Neural cell (in vitro differentiated cells): ENCODE results near the gene PRELP. TPM values are rescaled to one million over a fixed set of nuclear protein-coding genes. Genes with fewer than 3 reads are reported as not detected.

Source experiments
- H2AFZ ChIP-seq: fragments of 200-600, 300-800 bp; sonication (generic), shearing (Covaris generic); 2 replicates; pipeline ENCODE4 v1.6.0; 2014; ENCODE audit warnings: low read depth, mild to moderate bottlenecking, antibody characterized with exemption, low read length, moderate library complexity
- H3F3A ChIP-seq: fragments of 200-600 bp; shearing (Covaris generic); 2 replicates; pipeline ENCODE4 v1.6.1; 2016; ENCODE audit warnings: mild to moderate bottlenecking, moderate library complexity, mixed read lengths, antibody characterized with exemption, low read length; ENCODE audit not compliant: insufficient read depth, poor library complexity, severe bottlenecking
- H3K27ac ChIP-seq: fragments of 200-600, 300-800 bp; sonication (generic), shearing (Covaris generic); 2 replicates; pipeline ENCODE4 v1.5.1; 2014; ENCODE audit warnings: mild to moderate bottlenecking, low read length, moderate library complexity
- H3K27me3 ChIP-seq: fragments of 300-800, 200-600 bp; sonication (generic), shearing (Covaris generic); 2 replicates; pipeline ENCODE4 v1.6.0; 2014; ENCODE audit warnings: mild to moderate bottlenecking, low read depth, low read length, moderate library complexity; ENCODE audit not compliant: insufficient read depth
- H3K36me3 ChIP-seq: fragments of 300-800, 200-600 bp; sonication (generic), shearing (Covaris generic); 2 replicates; pipeline ENCODE4 v1.5.1; 2014; ENCODE audit warnings: mild to moderate bottlenecking, antibody characterized with exemption, low read length, moderate library complexity; ENCODE audit not compliant: insufficient read depth
- H3K4me2 ChIP-seq: fragments of 300-800, 200-600 bp; sonication (generic), shearing (Covaris generic); 2 replicates; pipeline ENCODE4 v1.6.0; 2014; ENCODE audit warnings: mild to moderate bottlenecking, low read length
- H3K4me3 ChIP-seq: fragments of 300-800, 200-600 bp; sonication (generic), shearing (Covaris generic); 2 replicates; pipeline ENCODE4 v1.5.1; 2014; ENCODE audit warnings: mild to moderate bottlenecking, low read length, moderate library complexity
- H3K79me2 ChIP-seq: fragments of 200-600 bp; shearing (Covaris generic); replicated peaks from 2 replicates; pipeline ENCODE4 v1.6.0; 2014; ENCODE audit warnings: mild to moderate bottlenecking, low read length, moderate library complexity; ENCODE audit not compliant: insufficient read depth
- H3K9ac ChIP-seq: fragments of 300-800, 200-600 bp; sonication (generic), shearing (Covaris generic); 2 replicates; pipeline ENCODE4 v1.6.1; 2016; ENCODE audit warnings: mild to moderate bottlenecking, low read length, mixed read lengths
- H3K9me2 ChIP-seq: fragments of 200-600 bp; shearing (Covaris generic); 2 replicates; pipeline ENCODE4 v1.6.1; 2016; ENCODE audit warnings: mild to moderate bottlenecking, low read length, mixed read lengths; ENCODE audit not compliant: insufficient read depth
- H3K9me3 ChIP-seq: fragments of 200-600, 300-800 bp; sonication (generic), shearing (Covaris generic); 2 replicates; pipeline ENCODE4 v1.6.1; 2016; ENCODE audit warnings: mild to moderate bottlenecking, mixed run types, low read length, moderate library complexity, mixed read lengths
- H4K20me1 ChIP-seq: fragments of 200-600 bp; shearing (Covaris generic); 2 replicates; pipeline ENCODE4 v1.6.1; 2016; ENCODE audit warnings: mild to moderate bottlenecking, mixed run types; ENCODE audit not compliant: insufficient read depth
- CTCF ChIP-seq: fragments of 450-650 bp; IDR thresholded peaks from 2 replicates; pipeline ENCODE4 v1.5.1; 2014; ENCODE audit warnings: antibody characterized with exemption, mild to moderate bottlenecking, moderate library complexity; ENCODE audit not compliant: poor library complexity, severe bottlenecking
- EP300 ChIP-seq: fragments of 450-650 bp; conservative IDR thresholded peaks from 2 replicates; pipeline ENCODE4 v1.6.1; 2014; ENCODE audit warnings: antibody characterized with exemption, mild to moderate bottlenecking, moderate library complexity; ENCODE audit not compliant: poor library complexity, severe bottlenecking
- EZH2 ChIP-seq: fragments of 200-600, 300-800 bp; shearing (Covaris generic), sonication (generic); IDR thresholded peaks from 2 replicates; pipeline ENCODE4 v1.6.1; 2014; ENCODE audit warnings: antibody characterized with exemption, low read length, borderline replicate concordance, mild to moderate bottlenecking; ENCODE audit not compliant: insufficient read depth, poor library complexity, severe bottlenecking
- MXI1 ChIP-seq: fragments of 450-650 bp; conservative IDR thresholded peaks from 2 replicates; pipeline ENCODE4 v1.6.1; 2014; ENCODE audit warnings: antibody characterized with exemption, mild to moderate bottlenecking; ENCODE audit not compliant: poor library complexity, severe bottlenecking
- POLR2AphosphoS5 ChIP-seq: IDR thresholded peaks from 2 replicates; pipeline ENCODE4 v1.6.1; 2012
- RAD21 ChIP-seq: fragments of 450-650 bp; conservative IDR thresholded peaks from 2 replicates; pipeline ENCODE4 v1.6.1; 2014; ENCODE audit warnings: antibody characterized with exemption, mild to moderate bottlenecking, moderate library complexity
- REST ChIP-seq: IDR thresholded peaks from 2 replicates; pipeline ENCODE4 v1.6.1; 2012; ENCODE audit warnings: borderline replicate concordance
- SMC3 ChIP-seq: fragments of 450-650 bp; conservative IDR thresholded peaks from 2 replicates; pipeline ENCODE4 v1.6.1; 2014; ENCODE audit warnings: antibody characterized with exemption, mild to moderate bottlenecking, moderate library complexity; ENCODE audit not compliant: poor library complexity
- TAF1 ChIP-seq: IDR thresholded peaks from 2 replicates; pipeline ENCODE4 v1.6.1; 2012; ENCODE audit warnings: low read depth
- polyA plus RNA-seq: library from polyadenylated mRNA; depleted of rRNA; stranded (reverse); fragments of >200 nt; gene quantifications from 2 replicates; pipeline ENCODE4 v1.2.3, GENCODE V29; 2014

PRELP gene
- polyA plus RNA-seq, 1 donor from 2014 or later: not detected

- no peaks in the 10 kb centered on the region for H3K79me2 ChIP-seq
- no peaks in the 10 kb centered on the region for H3K9me3 ChIP-seq
- H3F3A ChIP-seq: no peaks in the 10 kb centered on the region
- no peak overlapping the region for H3K4me3 ChIP-seq
- H2AFZ ChIP-seq: no peak overlapping the region
- no peak overlapping the region for H3K4me2 ChIP-seq
- no peaks in the 10 kb centered on the region for H3K27me3 ChIP-seq
- H3K9me2 ChIP-seq: no peaks in the 10 kb centered on the region
- H3K27ac ChIP-seq: no peak overlapping the region
- TF ChIP-seq POLR2AphosphoS5: no peak
- TF ChIP-seq MXI1: no peak
- no peak for TF ChIP-seq EP300
- no peak for TF ChIP-seq RAD21
- TF ChIP-seq SMC3: no peak
- TF ChIP-seq EZH2: no peak
- no peak for TF ChIP-seq REST
- no peak for TF ChIP-seq TAF1
- no peak for TF ChIP-seq CTCF
- no peaks in the 10 kb centered on the region for H4K20me1 ChIP-seq
- no peak overlapping the region for H3K9ac ChIP-seq
- H3K36me3 ChIP-seq: no peaks in the 10 kb centered on the region
Measured at GRCh38 chr1:203455706-203456105, 19.9 kb upstream of the PRELP start.

GRCh38 chr1:203456577-203456976 lies 19.0 kb upstream of the PRELP start:
- Histone ChIP-seq H3K27ac (no peak overlapping the region), H3K4me2 (no peak overlapping the region), H3K9me3 (no peaks in the 10 kb centered on the region), H3K36me3 (no peaks in the 10 kb centered on the region), H3K9me2 (no peaks in the 10 kb centered on the region), H3K4me3 (no peak overlapping the region), H3F3A (no peaks in the 10 kb centered on the region), H2AFZ (no peak overlapping the region), H3K27me3 (no peaks in the 10 kb centered on the region), H4K20me1 (no peaks in the 10 kb centered on the region), H3K9ac (no peak overlapping the region), H3K79me2 (no peaks in the 10 kb centered on the region)
- no peak for TF ChIP-seq CTCF
- no peak for TF ChIP-seq POLR2AphosphoS5
- TF ChIP-seq TAF1: no peak
- no peak for TF ChIP-seq RAD21
- TF ChIP-seq EZH2: no peak
- TF ChIP-seq SMC3: no peak
- no peak for TF ChIP-seq REST
- no peak for TF ChIP-seq EP300
- TF ChIP-seq MXI1: no peak
